K562 treated with DMSO at 1 percent for 12 hours (cell line): ENCODE data around the gene NBL1. TPM values are rescaled to one million over a fixed set of nuclear protein-coding genes. Genes with fewer than 3 reads are reported as not detected.

Experiments used
- total RNA-seq: library from RNA; unstranded; fragments of 300-600 nt; gene quantifications from 2 replicates; pipeline ENCODE4 v1.2.3, GENCODE V29; 2022; ENCODE audit not compliant: insufficient read depth

Gene NBL1
- total RNA-seq: 0.93 and 2.0 TPM in 2 replicates

GRCh38 chr1:19643602-19644394, at the start of gene NBL1:
Gene NBL1 (plus strand): TSS chr1:19644311. CDS start chr1:19655031, 10,720 bp downstream.

GRCh38 chr1:19664453-19665185, 20.5 kb downstream of the NBL1 start, which contains the start of gene HTR6:
Gene HTR6 (plus strand): TSS chr1:19664875. CDS start chr1:19665754, 879 bp downstream.

Other genes starting within 250 kb of the NBL1 start
- gene CAPZB, start 158.8 kb upstream of the NBL1 start, total RNA-seq: 233 and 276 TPM in 2 replicates
- not detected in 2 replicates for gene HTR6, start 20.6 kb downstream of the NBL1 start, total RNA-seq
- 4.2 and 5.0 TPM in 2 replicates for gene TMCO4, start 155.6 kb downstream of the NBL1 start, total RNA-seq
- not detected in 2 replicates for gene RNF186, start 171.0 kb downstream of the NBL1 start, total RNA-seq
- 2.1 and 24.5 TPM in 2 replicates for gene OTUD3, start 238.1 kb downstream of the NBL1 start, total RNA-seq